H1 (cell line): Measurements from ENCODE around the gene SCARB1. TPM values are rescaled to one million over a fixed set of nuclear protein-coding genes. Genes with fewer than 3 reads are reported as not detected.

Experiments used
- CTCF ChIA-PET: fragments of 300-600 bp; sonication (Branson Sonifier 250); formaldehyde crosslinking; loops from one replicate; lab custom pipeline; 2021; ENCODE audit not compliant: partially characterized antibody; lab: Charles Lee
- POLR2A ChIA-PET: fragments of 300-600 bp; sonication (Branson Sonifier 250); formaldehyde crosslinking; loops from one replicate; lab custom pipeline; 2021; ENCODE audit warnings: inconsistent platforms; ENCODE audit not compliant: partially characterized antibody; lab: Charles Lee
- DNase-seq, 2 experiments: peaks; one replicate each; pipeline versions ENCODE4 v3.0.0 to v3.0.0-alpha.2; 2010 to 2022; ENCODE audit warnings: low spot score in 2 of 2, low read depth in 1 of 2, mixed read lengths in 1 of 2
- FAIRE-seq: peaks from 2 replicates; lab custom pipeline; 2011; peaks lifted over from hg19 to GRCh38; lab: Jason Lieb, UNC
- H2AFZ ChIP-seq: 2 replicates; pipeline ENCODE4 v1.8.1; 2012; ENCODE audit warnings: low read length, inconsistent platforms
- H2AK5ac ChIP-seq: 2 replicates; pipeline ENCODE4 v1.6.1; 2013; ENCODE audit warnings: low read depth, low read length
- H2BK120ac ChIP-seq: replicated peaks from 2 replicates; pipeline ENCODE3; 2013; ENCODE audit warnings: low read depth, low read length, inconsistent platforms
- H2BK12ac ChIP-seq: 2 replicates; pipeline ENCODE4 v1.6.1; 2013; ENCODE audit warnings: low read depth, low read length
- H2BK15ac ChIP-seq: 2 replicates; pipeline ENCODE4 v1.6.1; 2013; ENCODE audit warnings: low read length
- H2BK20ac ChIP-seq: 2 replicates; pipeline ENCODE4 v1.6.1; 2013; ENCODE audit warnings: low read length
- H2BK5ac ChIP-seq: 2 replicates; pipeline ENCODE4 v1.6.1; 2013; ENCODE audit warnings: low read depth, low read length
- H3K14ac ChIP-seq: 2 replicates; pipeline ENCODE4 v1.6.1; 2013; ENCODE audit warnings: inconsistent platforms; ENCODE audit not compliant: insufficient read length
- H3K18ac ChIP-seq: 2 replicates; pipeline ENCODE4 v1.6.1; 2013; ENCODE audit warnings: low read length; ENCODE audit errors: extremely low read depth
- H3K23ac ChIP-seq: 2 replicates; pipeline ENCODE4 v1.6.1; 2013; ENCODE audit warnings: inconsistent platforms; ENCODE audit not compliant: insufficient read length
- H3K23me2 ChIP-seq: 2 replicates; pipeline ENCODE4 v1.6.1; 2013; ENCODE audit warnings: low read depth, low read length
- H3K27ac ChIP-seq: 2 replicates; pipeline ENCODE4 v1.6.1; 2011; ENCODE audit warnings: low read depth, low read length, inconsistent platforms
- H3K27me3 ChIP-seq, 4 experiments: replicated peaks in 1 of 4; 1 replicate in 1 of 4; 2 replicates in 3 of 4; pipeline versions ENCODE4 v1.6.1 to v1.8.1; 2011 to 2013; ENCODE audit warnings: low read length in 3 of 4, mild to moderate bottlenecking in 3 of 4, inconsistent platforms in 2 of 4, mixed read lengths in 2 of 4, moderate library complexity in 1 of 4; ENCODE audit not compliant: control insufficient read depth in 3 of 4, insufficient read depth in 3 of 4; ENCODE audit errors: extremely low read depth in 1 of 4
- H3K36me3 ChIP-seq, 4 experiments: 2 replicates each; pipeline versions ENCODE4 v1.6.1 to v1.8.1; 2011 to 2013; ENCODE audit warnings: mild to moderate bottlenecking in 4 of 4, low read length in 3 of 4, moderate library complexity in 2 of 4, control low read depth in 1 of 4, inconsistent platforms in 1 of 4; ENCODE audit not compliant: insufficient read depth in 4 of 4, control insufficient read depth in 2 of 4
- H3K4ac ChIP-seq: replicated peaks from 2 replicates; pipeline ENCODE3; 2013; ENCODE audit warnings: low read length, low read depth, mixed read lengths, inconsistent platforms; ENCODE audit not compliant: insufficient read length
- H3K4me1 ChIP-seq, 4 experiments: replicated peaks in 1 of 4; 1 replicate in 1 of 4; 2 replicates in 3 of 4; pipeline versions ENCODE4 v1.6.1 to v1.8.1; 2011 to 2013; ENCODE audit warnings: low read length in 3 of 4, inconsistent platforms in 2 of 4, mixed read lengths in 1 of 4; ENCODE audit not compliant: insufficient read depth in 4 of 4, control insufficient read depth in 3 of 4
- H3K4me2 ChIP-seq, 2 experiments: 2 replicates each; pipeline versions ENCODE4 v1.6.1 to v1.8.1; 2011 to 2013; ENCODE audit warnings: low read depth in 2 of 2, low read length in 2 of 2, control low read depth in 1 of 2, inconsistent platforms in 1 of 2, mild to moderate bottlenecking in 1 of 2; ENCODE audit not compliant: insufficient read depth in 1 of 2
- H3K4me3 ChIP-seq, 4 experiments: fragments of 200-600, 300-600 bp in 1 of 4; sonication (generic), shearing (Covaris generic), sonication (Bioruptor Twin) in 1 of 4; 2 replicates each; pipeline versions ENCODE4 v1.5.1 to v1.8.1; 2011 to 2016; ENCODE audit warnings: low read length in 4 of 4, low read depth in 3 of 4, control low read depth in 2 of 4, inconsistent platforms in 2 of 4, mild to moderate bottlenecking in 2 of 4, mixed read lengths in 1 of 4, moderate library complexity in 1 of 4; ENCODE audit not compliant: insufficient read depth in 2 of 4; ENCODE audit errors: extremely low read depth in 1 of 4
- H3K56ac ChIP-seq: replicated peaks from 2 replicates; pipeline ENCODE3; 2013; ENCODE audit warnings: low read depth, mild to moderate bottlenecking, mixed read lengths, low read length, inconsistent platforms; ENCODE audit not compliant: insufficient read length
- H3K79me1 ChIP-seq: 2 replicates; pipeline ENCODE4 v1.6.1; 2013; ENCODE audit warnings: low read depth, low read length, control low read depth
- H3K79me2 ChIP-seq, 2 experiments: 2 replicates each; pipeline versions ENCODE4 v1.6.1 to v1.8.1; 2012 to 2013; ENCODE audit warnings: low read length in 2 of 2, mild to moderate bottlenecking in 2 of 2, inconsistent platforms in 1 of 2; ENCODE audit not compliant: insufficient read depth in 2 of 2, control insufficient read depth in 1 of 2
- H3K9ac ChIP-seq, 4 experiments: replicated peaks in 1 of 4; 1 replicate in 1 of 4; 2 replicates in 3 of 4; pipeline versions ENCODE4 v1.6.1 to v1.8.1; 2011 to 2013; ENCODE audit warnings: low read depth in 3 of 4, low read length in 3 of 4, control low read depth in 2 of 4, mild to moderate bottlenecking in 2 of 4, moderate library complexity in 2 of 4, inconsistent platforms in 1 of 4; ENCODE audit errors: extremely low read depth in 1 of 4
- H3K9me3 ChIP-seq, 2 experiments: 2 replicates each; pipeline versions ENCODE4 v1.6.1 to v1.8.1; 2012 to 2013; ENCODE audit warnings: mild to moderate bottlenecking in 2 of 2, moderate library complexity in 2 of 2, control low read depth in 1 of 2, inconsistent platforms in 1 of 2, low read depth in 1 of 2, low read length in 1 of 2, mixed read lengths in 1 of 2; ENCODE audit not compliant: insufficient read depth in 2 of 2
- H4K20me1 ChIP-seq, 2 experiments: replicated peaks in 1 of 2; 2 replicates each; pipeline versions ENCODE3 to v1.8.1; 2011 to 2013; ENCODE audit warnings: inconsistent platforms in 2 of 2, low read length in 2 of 2, mild to moderate bottlenecking in 1 of 2; ENCODE audit not compliant: insufficient read depth in 2 of 2, control insufficient read depth in 1 of 2
- H4K5ac ChIP-seq: 2 replicates; pipeline ENCODE4 v1.6.1; 2013; ENCODE audit warnings: low read length, low read depth, mixed read lengths, inconsistent platforms; ENCODE audit not compliant: insufficient read length
- H4K8ac ChIP-seq: 2 replicates; pipeline ENCODE4 v1.8.0; 2013; ENCODE audit warnings: mild to moderate bottlenecking, moderate library complexity, low read length, inconsistent platforms; ENCODE audit not compliant: insufficient read depth; ENCODE audit errors: extremely low read depth
- H4K91ac ChIP-seq: replicated peaks from 2 replicates; pipeline ENCODE3; 2013; ENCODE audit warnings: low read length, mixed read lengths, inconsistent platforms; ENCODE audit not compliant: insufficient read length
- ATF3 ChIP-seq: IDR thresholded peaks from 2 replicates; pipeline ENCODE4 v1.6.1; 2011; ENCODE audit warnings: low read depth, mild to moderate bottlenecking, low read length; ENCODE audit not compliant: insufficient read depth
- BRCA1 ChIP-seq: IDR thresholded peaks from 2 replicates; pipeline ENCODE4 v1.6.1; 2012; ENCODE audit warnings: low read depth, low read length, improper control_type of control experiment
- CEBPB ChIP-seq: IDR thresholded peaks from 2 replicates; pipeline ENCODE4 v1.6.1; 2012; ENCODE audit warnings: low read depth, low read length
- CHD2 ChIP-seq: IDR thresholded peaks from 2 replicates; pipeline ENCODE4 v1.6.1; 2012; ENCODE audit warnings: low read length, improper control_type of control experiment
- EP300 ChIP-seq, 2 experiments: IDR thresholded peaks; 1 replicate in 1 of 2; 2 replicates in 1 of 2; pipeline ENCODE4 v1.6.1; 2011 to 2012; ENCODE audit warnings: low read depth in 2 of 2, low read length in 2 of 2, mild to moderate bottlenecking in 2 of 2, borderline replicate concordance in 1 of 2, inconsistent platforms in 1 of 2, moderate library complexity in 1 of 2
- GABPA ChIP-seq: IDR thresholded peaks from 2 replicates; pipeline ENCODE4 v1.6.1; 2011; ENCODE audit warnings: mild to moderate bottlenecking, low read length, moderate library complexity, borderline replicate concordance; ENCODE audit not compliant: insufficient read depth
- HDAC6 ChIP-seq: IDR thresholded peaks from one replicate; pipeline ENCODE4 v1.7.1; 2012; ENCODE audit warnings: low read depth, mild to moderate bottlenecking, inconsistent platforms, low read length, moderate library complexity
- JUN ChIP-seq: IDR thresholded peaks from 2 replicates; pipeline ENCODE4 v1.6.1; 2011; ENCODE audit warnings: low read depth, mild to moderate bottlenecking, improper control_type of control experiment, low read length
- MAX ChIP-seq: IDR thresholded peaks from 2 replicates; pipeline ENCODE4 v1.6.1; 2012; ENCODE audit warnings: inconsistent platforms
- NRF1 ChIP-seq: IDR thresholded peaks from 2 replicates; pipeline ENCODE4 v1.6.1; 2011; ENCODE audit warnings: mild to moderate bottlenecking, low read depth, low read length, improper control_type of control experiment
- RAD21 ChIP-seq, 2 experiments: IDR thresholded peaks in 1 of 2; conservative IDR thresholded peaks in 1 of 2; 2 replicates each; pipeline ENCODE4 v1.6.1; 2011; ENCODE audit warnings: low read depth in 2 of 2, low read length in 2 of 2, improper control_type of control experiment in 1 of 2, inconsistent platforms in 1 of 2, mild to moderate bottlenecking in 1 of 2, moderate library complexity in 1 of 2
- SIRT6 ChIP-seq: IDR thresholded peaks from one replicate; pipeline ENCODE4 v1.7.1; 2012; ENCODE audit warnings: low read length, inconsistent platforms
- TBP ChIP-seq: IDR thresholded peaks from 2 replicates; pipeline ENCODE4 v1.6.1; 2011; ENCODE audit warnings: low read depth, low read length, improper control_type of control experiment
- TEAD4 ChIP-seq: IDR thresholded peaks from 2 replicates; pipeline ENCODE4 v1.6.1; 2012; ENCODE audit warnings: low read depth, low read length, inconsistent platforms, mixed read lengths
- WGBS, 2 experiments: shearing (Covaris generic) in 1 of 2; methylation state at CpG; one replicate each; pipeline versions ENCODE4 v1.1.6 to v1.1.7; 2013 to 2015; ENCODE audit warnings: low lambda C conversion rate in 2 of 2, mixed read lengths in 2 of 2, inconsistent platforms in 1 of 2, low coverage in 1 of 2, missing lambda C conversion rate in 1 of 2; ENCODE audit not compliant: insufficient replicate concordance in 2 of 2, insufficient coverage in 1 of 2, insufficient read length in 1 of 2; ENCODE audit errors: extremely low coverage in 1 of 2, missing lambda C conversion rate in 1 of 2; 5-methylcytosine and 5-hydroxymethylcytosine counted together
- polyA plus RNA-seq, 7 experiments: library from polyadenylated mRNA; depleted of rRNA in 3 of 7; stranded (reverse) in 5 of 7; unstranded in 2 of 7; fragments of >200 nt in 5 of 7; fragments of 200-250 nt in 2 of 7; gene quantifications; 1 replicate in 5 of 7; 2 replicates in 1 of 7; 4 replicates in 1 of 7; pipeline versions ENCODE4 v1.2.1 to v1.2.3, GENCODE V29; 2011 to 2013; ENCODE audit warnings: missing spikeins in 2 of 7, mixed read lengths in 2 of 7
- total RNA-seq: library from RNA; stranded (reverse); fragmentation: NEBNext Ultra II Directional; extraction: Animal tissue kit (Norgen Biotek cat#: 25700); gene quantifications from 2 replicates; pipeline ENCODE4 v1.2.1, GENCODE V29; 2021

SCARB1 gene
- total and polyA plus RNA-seq, 2 of the 8 experiments (the other 6 are each of a cell fraction or from before 2014, with no cell fraction given), result 45.3 to 57.1 TPM

GRCh38 chr12:124851342-124851741, 12.3 kb downstream of the SCARB1 start:
- H3K4me1 ChIP-seq, result no peaks in the 10 kb centered on the region
- H3K56ac ChIP-seq, result no peak overlapping the region
- H2BK12ac ChIP-seq, result no peak overlapping the region
- H3K79me2 ChIP-seq, result peaks cover 0 to 17% of the 10 kb centered on the region in 2 experiments
- H3K23me2 ChIP-seq, result no peaks in the 10 kb centered on the region
- 90% methylated on average over 8 of the region's 8 CpGs; no CpG with 5 or more reads in 1 of the 2 experiments for WGBS, 2 experiments
- H4K8ac ChIP-seq, result no peak overlapping the region
- H2BK20ac ChIP-seq, result no peak overlapping the region
- H4K20me1 ChIP-seq, result peaks cover 0 to 9% of the 10 kb centered on the region in 2 experiments
- H4K91ac ChIP-seq, result no peak overlapping the region
- H3K27me3 ChIP-seq, result no peaks in the 10 kb centered on the region
- H3K79me1 ChIP-seq, result peaks cover 18% of the 10 kb centered on the region
- H3K9me3 ChIP-seq, result no peaks in the 10 kb centered on the region
- no peak overlapping the region for H3K23ac ChIP-seq
- no peak overlapping the region for H2AK5ac ChIP-seq
- no peak overlapping the region for H3K4ac ChIP-seq
- no peak overlapping the region for H2BK5ac ChIP-seq
- H4K5ac ChIP-seq, result no peak overlapping the region
- ChIA-PET CTCF (interaction anchor here (0.8 to 2.4 kb wide), 2 partner anchors 55 to 70 kb away, joined by 4 to 5 read pairs; no protein-coding TSS in a partner anchor), POLR2A (no interaction called here)
- H2AFZ ChIP-seq, result no peak overlapping the region
- no peak overlapping the region for H3K18ac ChIP-seq
- no peak overlapping the region for H2BK120ac ChIP-seq
- no peak overlapping the region for H2BK15ac ChIP-seq
- no peak overlapping the region for H3K4me2 ChIP-seq
- no peaks in the 10 kb centered on the region; a peak in 1 of 8 replicates for H3K36me3 ChIP-seq
- H3K4me3 ChIP-seq, result no peak overlapping the region
- H3K9ac ChIP-seq, result no peak overlapping the region
- no peak for FAIRE-seq
- H3K14ac ChIP-seq, result no peak overlapping the region
- no peak overlapping the region for H3K27ac ChIP-seq
- DNase-seq, result no peak
- TF ChIP-seq RAD21 (IDR thresholded peaks at IDR 0.05 in 1 of 2, conservative IDR thresholded peaks at IDR 0.05 in 1 of 2; ENCODE audit: low read depth in 2 of 2, low read length in 2 of 2) (no peak), BRCA1 (no peak), HDAC6 (no peak), MAX (no peak), GABPA (no peak), CHD2 (no peak), JUN (no peak), CEBPB (no peak), TEAD4 (no peak), ATF3 (no peak), TBP (no peak), NRF1 (no peak), SIRT6 (no peak), EP300 (IDR thresholded peaks at IDR 0.05; ENCODE audit: borderline replicate concordance in 1 of 2, low read depth in 2 of 2, low read length in 2 of 2) (no peak)
